OCI-LY7 (cell line): Measurements from ENCODE around the gene FGGY. TPM values are rescaled to one million over a fixed set of nuclear protein-coding genes. Genes with fewer than 3 reads are reported as not detected.

Source experiments
- BruUV-seq: library from RNA; stranded (reverse); fragments of 400-500 nt; replicated peaks from 2 replicates; lab custom pipeline; 2021; lab: Mats Ljungman, UMichigan
- CTCF ChIA-PET: fragments of 300-600 bp; sonication (Branson Sonifier 250); formaldehyde crosslinking; loops from one replicate; lab custom pipeline; 2022; ENCODE audit warnings: antibody characterized with exemption; ENCODE audit not compliant: unreplicated experiment; lab: Charles Lee
- POLR2A ChIA-PET: fragments of 300-600 bp; sonication (Branson Sonifier 250); formaldehyde crosslinking; loops from one replicate; lab custom pipeline; 2022; ENCODE audit warnings: antibody characterized with exemption; lab: Charles Lee
- DNase-seq: peaks from one replicate; pipeline ENCODE4 v3.0.0-alpha.2; 2015; ENCODE audit warnings: low spot score
- H2AFZ ChIP-seq: fragments of 200-600 bp; sonication (generic), shearing (Covaris generic); 2 replicates; pipeline ENCODE4 v1.6.1; 2014; ENCODE audit warnings: mild to moderate bottlenecking, antibody characterized with exemption, low read length, moderate library complexity
- H3K27ac ChIP-seq: fragments of 200-600 bp; sonication (generic); 2 replicates; pipeline ENCODE4 v1.5.1; 2014; ENCODE audit warnings: mixed run types, low read depth, mild to moderate bottlenecking, moderate library complexity, low read length, inconsistent platforms; ENCODE audit not compliant: poor library complexity, severe bottlenecking
- H3K36me3 ChIP-seq: fragments of 200-600 bp; sonication (generic); 2 replicates; pipeline ENCODE4 v1.6.1; 2014; ENCODE audit warnings: mild to moderate bottlenecking, antibody characterized with exemption, low read length, moderate library complexity, mixed read lengths; ENCODE audit not compliant: insufficient read depth
- H3K4me1 ChIP-seq: fragments of 200-600 bp; sonication (generic); 2 replicates; pipeline ENCODE4 v1.5.1; 2014; ENCODE audit warnings: mild to moderate bottlenecking, low read length; ENCODE audit not compliant: insufficient read depth, poor library complexity, severe bottlenecking
- H3K4me2 ChIP-seq: fragments of 200-600 bp; sonication (generic); 2 replicates; pipeline ENCODE4 v1.6.1; 2014; ENCODE audit warnings: mild to moderate bottlenecking, low read length
- H3K4me3 ChIP-seq: fragments of 200-600 bp; sonication (generic); 2 replicates; pipeline ENCODE4 v1.5.1; 2014; ENCODE audit warnings: mild to moderate bottlenecking, low read depth, low read length; ENCODE audit not compliant: poor library complexity, severe bottlenecking
- H3K79me2 ChIP-seq: fragments of 200-600 bp; sonication (generic); 2 replicates; pipeline ENCODE4 v1.6.1; 2016; ENCODE audit warnings: low read depth, mild to moderate bottlenecking, low read length, moderate library complexity, mixed read lengths; ENCODE audit not compliant: insufficient read depth
- H3K9me2 ChIP-seq: fragments of 200-600 bp; sonication (generic); 2 replicates; pipeline ENCODE4 v1.6.1; 2016; ENCODE audit warnings: mild to moderate bottlenecking, low read length, mixed read lengths; ENCODE audit not compliant: insufficient read depth
- H3K9me3 ChIP-seq: fragments of 200-600 bp; sonication (generic); 2 replicates; pipeline ENCODE4 v1.6.1; 2014; ENCODE audit warnings: mild to moderate bottlenecking, mixed run types, low read length, mixed read lengths
- H4K20me1 ChIP-seq: fragments of 200-600 bp; sonication (generic); 2 replicates; pipeline ENCODE4 v1.6.1; 2014; ENCODE audit warnings: mild to moderate bottlenecking, antibody characterized with exemption, low read length, moderate library complexity, mixed read lengths; ENCODE audit not compliant: insufficient read depth
- EZH2phosphoT487 ChIP-seq: fragments of 200-600 bp; sonication (generic); IDR thresholded peaks from 2 replicates; pipeline ENCODE4 v1.6.1; 2018; ENCODE audit warnings: low read depth, borderline replicate concordance, mild to moderate bottlenecking, mixed run types, antibody characterized with exemption, low read length, moderate library complexity, mixed read lengths
- intact Hi-C: fragments of 100-400 bp; cut with micrococcal nuclease; formaldehyde crosslinking; loops from one replicate; pipeline ENCODE4 v1.10.0; 2022; ENCODE audit not compliant: unreplicated experiment
- total RNA-seq, 2 experiments: library from RNA; depleted of rRNA in 1 of 2; stranded (reverse); fragments of >200 nt in 1 of 2; shearing (Covaris generic) in 1 of 2; gene quantifications; 2 replicates each; pipeline ENCODE4 v1.2.3, GENCODE V29; 2014 to 2022
- TF ChIP-seq, protein P1 (sequence below): fragments of 200-600 bp; sonication (generic); conservative IDR thresholded peaks from 2 replicates; pipeline ENCODE4 v1.5.1; 2014; ENCODE audit warnings: mild to moderate bottlenecking, antibody characterized with exemption, low read length, moderate library complexity, mixed read lengths

The FGGY gene
- total RNA-seq, 2 experiments from 2014 or later: 0.63 to 4.5 TPM

GRCh38 chr1:59604191-59604590 lies 307.3 kb downstream of the FGGY start:
- Histone ChIP-seq H3K9me3 (no peaks in the 10 kb centered on the region), H2AFZ (no peak overlapping the region), H3K4me2 (no peak overlapping the region), H3K36me3 (no peaks in the 10 kb centered on the region), H3K79me2 (no peaks in the 10 kb centered on the region), H4K20me1 (no peaks in the 10 kb centered on the region), H3K9me2 (no peaks in the 10 kb centered on the region), H3K27ac (no peak overlapping the region), H3K4me3 (no peak overlapping the region), H3K4me1 (no peaks in the 10 kb centered on the region)
- BruUV-seq: no TSS peak
- ChIA-PET POLR2A (no interaction called here), CTCF (no interaction called here)
- intact Hi-C loops: no loop called here
- DNase-seq: no peak
- TF ChIP-seq, protein P1, sequence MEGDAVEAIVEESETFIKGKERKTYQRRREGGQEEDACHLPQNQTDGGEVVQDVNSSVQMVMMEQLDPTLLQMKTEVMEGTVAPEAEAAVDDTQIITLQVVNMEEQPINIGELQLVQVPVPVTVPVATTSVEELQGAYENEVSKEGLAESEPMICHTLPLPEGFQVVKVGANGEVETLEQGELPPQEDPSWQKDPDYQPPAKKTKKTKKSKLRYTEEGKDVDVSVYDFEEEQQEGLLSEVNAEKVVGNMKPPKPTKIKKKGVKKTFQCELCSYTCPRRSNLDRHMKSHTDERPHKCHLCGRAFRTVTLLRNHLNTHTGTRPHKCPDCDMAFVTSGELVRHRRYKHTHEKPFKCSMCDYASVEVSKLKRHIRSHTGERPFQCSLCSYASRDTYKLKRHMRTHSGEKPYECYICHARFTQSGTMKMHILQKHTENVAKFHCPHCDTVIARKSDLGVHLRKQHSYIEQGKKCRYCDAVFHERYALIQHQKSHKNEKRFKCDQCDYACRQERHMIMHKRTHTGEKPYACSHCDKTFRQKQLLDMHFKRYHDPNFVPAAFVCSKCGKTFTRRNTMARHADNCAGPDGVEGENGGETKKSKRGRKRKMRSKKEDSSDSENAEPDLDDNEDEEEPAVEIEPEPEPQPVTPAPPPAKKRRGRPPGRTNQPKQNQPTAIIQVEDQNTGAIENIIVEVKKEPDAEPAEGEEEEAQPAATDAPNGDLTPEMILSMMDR: no peak
- no peak for TF ChIP-seq EZH2phosphoT487

DNA sequence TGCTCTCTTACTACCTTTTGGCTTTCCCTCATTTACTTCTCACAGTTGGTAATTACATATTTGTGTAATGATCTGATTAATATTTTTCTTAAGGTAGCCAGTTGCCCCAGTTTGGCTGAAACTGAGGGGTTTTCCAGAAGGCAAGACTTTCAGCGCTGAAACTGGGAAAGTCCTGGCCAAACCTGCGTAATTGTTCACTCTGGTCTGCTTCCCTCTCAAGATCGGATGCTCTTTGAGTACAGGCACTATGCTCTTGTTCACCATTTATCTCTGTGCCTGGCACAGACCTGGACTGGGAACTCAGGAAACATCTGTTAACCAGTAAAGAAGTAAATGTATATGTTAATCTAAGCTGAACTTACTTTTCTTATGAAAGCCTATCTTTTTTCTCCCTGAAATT lies 308.3 kb downstream of the FGGY start:
- POLR2A ChIA-PET: no interaction called here
- intact Hi-C loops: no loop called here

DNA sequence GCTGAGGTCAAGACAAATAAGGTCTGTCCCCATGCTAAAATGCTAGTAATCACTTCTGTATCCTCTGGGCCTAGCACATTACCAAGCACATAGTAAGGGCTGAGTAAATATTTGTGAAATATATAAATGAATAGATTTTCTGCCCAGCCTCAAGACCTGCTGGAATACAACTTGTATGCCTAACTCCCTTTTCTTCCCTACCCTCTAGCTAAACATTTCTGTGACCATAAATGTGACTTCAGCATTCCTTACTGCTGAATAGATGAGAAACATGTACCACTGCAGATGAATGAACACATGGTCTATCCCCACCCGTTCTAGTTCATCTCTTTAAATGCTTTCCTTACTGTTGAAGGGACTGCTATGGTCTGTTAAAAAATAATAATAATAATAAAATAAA lies 308.9 kb downstream of the FGGY start:
- no peaks in the 10 kb centered on the region for H3K79me2 ChIP-seq
- H3K4me1 ChIP-seq: no peaks in the 10 kb centered on the region
- ChIA-PET CTCF (no interaction called here), POLR2A (interaction anchor here (0.9 kb wide), 1 partner anchor 11 kb away, joined by 3 read pairs; no protein-coding TSS in a partner anchor)
- no peaks in the 10 kb centered on the region for H4K20me1 ChIP-seq
- H3K9me3 ChIP-seq: no peaks in the 10 kb centered on the region
- no peaks in the 10 kb centered on the region for H3K36me3 ChIP-seq
- no peak overlapping the region for H3K4me3 ChIP-seq
- BruUV-seq: no TSS peak
- H2AFZ ChIP-seq: no peak overlapping the region
- intact Hi-C loops: no loop called here
- no peak overlapping the region for H3K27ac ChIP-seq
- DNase-seq: no peak
- H3K4me2 ChIP-seq: no peak overlapping the region
- no peak for TF ChIP-seq EZH2phosphoT487
- TF ChIP-seq, protein P1: no peak
- H3K9me2 ChIP-seq: no peaks in the 10 kb centered on the region

More for the DNA sequence above, 308.3 kb downstream of the FGGY start:
- TF ChIP-seq EZH2phosphoT487: no peak
- TF ChIP-seq, protein P1: no peak
- BruUV-seq: no TSS peak
- Histone ChIP-seq H3K4me1 (no peaks in the 10 kb centered on the region), H4K20me1 (no peaks in the 10 kb centered on the region), H3K27ac (no peak overlapping the region), H3K79me2 (no peaks in the 10 kb centered on the region), H3K4me2 (no peak overlapping the region), H3K4me3 (no peak overlapping the region), H2AFZ (no peak overlapping the region), H3K9me2 (no peaks in the 10 kb centered on the region), H3K36me3 (no peaks in the 10 kb centered on the region), H3K9me3 (no peaks in the 10 kb centered on the region)
- CTCF ChIA-PET: no interaction called here
- no peak for DNase-seq
